SK-N-SH (cell line): ENCODE measurements around the gene LAPTM5. TPM values are rescaled to one million over a fixed set of nuclear protein-coding genes. Genes with fewer than 3 reads are reported as not detected.
A peak's percentile ranks its signal among the peaks of the same experiment; 100 is the strongest.
"Not testable (repeated sequence)": the region's sequence is repeated elsewhere in the genome, so short reads cannot be mapped to it uniquely, and the experiment has no call there.

Experiments used
- CTCF ChIA-PET: fragments of 300-600, 350-600 bp; formaldehyde crosslinking; extraction: SDS; loops from one replicate; lab custom pipeline; 2021; lab: Yijun Ruan, JAX
- POLR2A ChIA-PET: fragments of 350-600 bp; sonication (Branson Sonifier 250); formaldehyde crosslinking; extraction: SDS; loops from one replicate; lab custom pipeline; 2020; ENCODE audit warnings: antibody characterized with exemption, inconsistent platforms; lab: Yijun Ruan, JAX
- DNase-seq: peaks from one replicate; pipeline ENCODE4 v3.0.0; 2012
- H2AFZ ChIP-seq: fragments of 200-600 bp; sonication (generic); 2 replicates; pipeline ENCODE4 v1.8.1; 2016; ENCODE audit warnings: antibody characterized with exemption, mild to moderate bottlenecking, low read depth
- H3F3A ChIP-seq: fragments of 200-600 bp; sonication (generic); replicated peaks from 2 replicates; pipeline ENCODE3; 2016; ENCODE audit warnings: antibody characterized with exemption, mild to moderate bottlenecking; ENCODE audit not compliant: insufficient read depth
- H3K27ac ChIP-seq, 2 experiments: fragments of 200-500 bp in 1 of 2; fragments of 200-600 bp in 1 of 2; sonication (Bioruptor generic) in 1 of 2; sonication (generic), shearing (Covaris generic) in 1 of 2; 2 replicates each; pipeline versions ENCODE4 v1.5.1 to v1.6.1; 2014 to 2016; ENCODE audit warnings: low read depth in 2 of 2, inconsistent platforms in 1 of 2, low read length in 1 of 2, mild to moderate bottlenecking in 1 of 2, mixed read lengths in 1 of 2
- H3K27me3 ChIP-seq: fragments of 200-600 bp; sonication (generic), shearing (Covaris generic); 2 replicates; pipeline ENCODE4 v1.6.1; 2016; ENCODE audit warnings: mixed run types; ENCODE audit not compliant: insufficient read depth
- H3K36me3 ChIP-seq, 2 experiments: fragments of 200-500 bp in 1 of 2; fragments of 200-600 bp in 1 of 2; sonication (Bioruptor generic) in 1 of 2; sonication (generic) in 1 of 2; replicated peaks in 1 of 2; 2 replicates each; pipeline versions ENCODE3 to v1.5.1; 2014 to 2016; ENCODE audit warnings: low read length in 1 of 2, mild to moderate bottlenecking in 1 of 2; ENCODE audit not compliant: insufficient read depth in 2 of 2, control insufficient read depth in 1 of 2
- H3K4me1 ChIP-seq, 2 experiments: fragments of 200-500 bp in 1 of 2; fragments of 200-600 bp in 1 of 2; sonication (Bioruptor generic) in 1 of 2; sonication (generic), shearing (Covaris generic) in 1 of 2; 2 replicates each; pipeline versions ENCODE4 v1.5.1 to v1.6.1; 2014 to 2016; ENCODE audit warnings: low read depth in 1 of 2, low read length in 1 of 2, mixed run types in 1 of 2; ENCODE audit not compliant: insufficient read depth in 2 of 2, control insufficient read depth in 1 of 2
- H3K4me2 ChIP-seq: fragments of 200-600 bp; sonication (generic), shearing (Covaris generic); 2 replicates; pipeline ENCODE4 v1.6.1; 2017; ENCODE audit warnings: mixed run types
- H3K4me3 ChIP-seq, 2 experiments: fragments of 200-500 bp in 1 of 2; fragments of 200-600 bp in 1 of 2; sonication (Bioruptor generic) in 1 of 2; sonication (generic), shearing (Covaris generic) in 1 of 2; 2 replicates each; pipeline versions ENCODE4 v1.5.1 to v1.8.1; 2014 to 2016; ENCODE audit warnings: low read depth in 2 of 2, inconsistent platforms in 1 of 2, low read length in 1 of 2, mild to moderate bottlenecking in 1 of 2, mixed read lengths in 1 of 2, moderate library complexity in 1 of 2
- H3K79me2 ChIP-seq: fragments of 200-600 bp; sonication (generic); 2 replicates; pipeline ENCODE4 v1.8.1; 2017; ENCODE audit warnings: mild to moderate bottlenecking; ENCODE audit not compliant: insufficient read depth
- H3K9ac ChIP-seq: fragments of 200-600 bp; sonication (generic); 2 replicates; pipeline ENCODE4 v1.6.1; 2017; ENCODE audit warnings: mixed run types
- H3K9me2 ChIP-seq: fragments of 200-600 bp; sonication (generic); 2 replicates; pipeline ENCODE4 v1.6.1; 2017; ENCODE audit warnings: mixed run types
- H3K9me3 ChIP-seq: fragments of 200-600 bp; sonication (generic); 2 replicates; pipeline ENCODE4 v1.6.1; 2017; ENCODE audit warnings: mixed run types, mild to moderate bottlenecking, moderate library complexity
- H4K20me1 ChIP-seq: fragments of 200-600 bp; sonication (generic); 2 replicates; pipeline ENCODE4 v1.6.1; 2017; ENCODE audit warnings: mild to moderate bottlenecking, mixed run types; ENCODE audit not compliant: insufficient read depth
- ELF1 ChIP-seq: IDR thresholded peaks from 2 replicates; pipeline ENCODE4 v1.4.0; 2012
- EP300 ChIP-seq, 2 experiments: IDR thresholded peaks; 2 replicates each; pipeline versions ENCODE4 v1.4.0 to v1.6.1; 2012; ENCODE audit warnings: borderline replicate concordance in 1 of 2, low read depth in 1 of 2, low read length in 1 of 2
- FOSL2 ChIP-seq: IDR thresholded peaks from 2 replicates; pipeline ENCODE4 v1.4.0; 2012; ENCODE audit warnings: low read depth, mild to moderate bottlenecking, moderate library complexity, borderline replicate concordance
- FOXJ3 ChIP-seq: sonication (generic); formaldehyde crosslinking; IDR thresholded peaks from 2 replicates; pipeline ENCODE4 v1.5.1; 2020; ENCODE audit warnings: mild to moderate bottlenecking, missing genetic modification reagents
- GABPA ChIP-seq: IDR thresholded peaks from 2 replicates; pipeline ENCODE4 v1.4.0; 2012; ENCODE audit warnings: low read depth, mild to moderate bottlenecking
- GATA2 ChIP-seq: sonication (generic); formaldehyde crosslinking; IDR thresholded peaks from 2 replicates; pipeline ENCODE4 v1.5.0; 2020; ENCODE audit warnings: mild to moderate bottlenecking, missing genetic modification reagents
- POLR2AphosphoS5 ChIP-seq: IDR thresholded peaks from 2 replicates; pipeline ENCODE4 v1.6.1; 2012; ENCODE audit warnings: low read depth, low read length
- RAD21 ChIP-seq: IDR thresholded peaks from 2 replicates; pipeline ENCODE4 v1.6.1; 2012; ENCODE audit warnings: mild to moderate bottlenecking, low read length
- RCOR1 ChIP-seq: fragments of 150-350 bp; IDR thresholded peaks from 2 replicates; pipeline ENCODE4 v1.6.1; 2017; ENCODE audit warnings: antibody characterized with exemption, low read length
- SIN3A ChIP-seq: IDR thresholded peaks from 2 replicates; pipeline ENCODE4 v1.6.1; 2012; ENCODE audit warnings: low read depth, mild to moderate bottlenecking, low read length, moderate library complexity, borderline replicate concordance
- SMC3 ChIP-seq: IDR thresholded peaks from 2 replicates; pipeline ENCODE4 v1.6.1; 2012; ENCODE audit warnings: low read depth, low read length, improper control_type of control experiment
- TCF12 ChIP-seq: IDR thresholded peaks from 2 replicates; pipeline ENCODE4 v1.4.0; 2012
- YY1 ChIP-seq: IDR thresholded peaks from 2 replicates; pipeline ENCODE4 v1.4.0; 2012; ENCODE audit warnings: low read depth, mild to moderate bottlenecking
- WGBS: methylation state at CpG from one replicate; pipeline ENCODE4 v1.1.6; 2017; ENCODE audit warnings: low lambda C conversion rate; 5-methylcytosine and 5-hydroxymethylcytosine counted together
- polyA plus RNA-seq, 3 experiments: library from polyadenylated mRNA; depleted of rRNA; stranded (reverse); fragments of >200 nt; gene quantifications; 2 replicates each; pipeline ENCODE4 v1.2.3, GENCODE V29; 2012
- TF ChIP-seq, protein P1 (sequence below): fragments of 150-350 bp; IDR thresholded peaks from 2 replicates; pipeline ENCODE4 v1.6.1; 2016; ENCODE audit warnings: mild to moderate bottlenecking, low read depth, low read length
- TF ChIP-seq, protein P2 (sequence below): IDR thresholded peaks from 2 replicates; pipeline ENCODE4 v1.4.0; 2012; ENCODE audit warnings: low read depth
- TF ChIP-seq, protein P3 (sequence below): IDR thresholded peaks from 2 replicates; pipeline ENCODE4 v1.6.1; 2012; ENCODE audit warnings: mild to moderate bottlenecking, low read depth, low read length, moderate library complexity
- TF ChIP-seq, protein P4 (sequence below): fragments of 200-600 bp; sonication (generic); IDR thresholded peaks from 2 replicates; pipeline ENCODE4 v1.6.1; 2017; ENCODE audit warnings: antibody characterized with exemption, mild to moderate bottlenecking, moderate library complexity

The LAPTM5 gene
- polyA plus RNA-seq, 1 of the 3 experiments (the other 2 are of a cell fraction): 1.1 TPM

DNA sequence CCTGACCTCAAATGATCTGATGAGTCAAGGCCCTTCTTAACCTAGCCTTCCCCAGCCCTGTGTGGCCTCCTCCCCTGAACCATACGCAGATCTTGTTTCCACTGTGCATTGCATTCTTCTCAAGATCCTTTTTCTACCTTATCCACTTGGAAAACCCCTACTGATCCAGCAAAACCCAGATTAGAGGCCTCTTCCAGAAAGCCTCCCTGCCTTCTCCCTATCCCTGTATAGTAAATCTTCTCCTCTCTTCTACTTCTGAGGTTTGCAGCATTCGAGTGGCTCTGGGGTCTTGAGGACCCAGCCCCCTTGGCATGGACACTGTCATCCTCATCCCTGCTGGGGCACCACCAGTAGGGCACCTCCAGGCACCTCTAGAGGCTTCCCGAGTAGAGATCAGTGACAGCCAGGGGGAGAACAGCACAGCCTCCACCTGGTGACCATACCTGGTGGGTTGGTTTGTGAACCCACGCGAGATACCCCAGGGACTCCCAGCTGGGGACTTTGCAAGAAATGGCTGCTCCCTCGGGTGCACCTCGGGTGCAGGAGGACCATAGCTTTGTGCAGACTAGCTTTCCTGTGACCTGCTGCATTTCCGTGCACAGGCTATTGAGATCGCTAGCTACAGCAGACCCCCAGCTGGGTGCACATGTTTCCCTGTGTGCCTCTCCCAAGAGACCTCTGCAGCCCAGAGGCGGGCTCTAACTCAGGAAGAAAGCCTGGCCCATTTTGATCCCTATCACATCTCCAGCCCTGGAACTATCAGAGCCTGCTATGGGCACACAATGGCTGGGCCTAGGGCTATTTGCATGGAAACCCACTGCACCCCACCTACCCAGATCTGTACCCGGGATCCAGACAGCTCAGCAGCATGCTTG is 68.4 kb downstream of the LAPTM5 start:
- H4K20me1 ChIP-seq: no peaks in the 10 kb centered on the region
- DNase-seq: peak; percentile 69
- ChIA-PET CTCF (interaction anchor here (0.9 to 4.5 kb wide), 6 partner anchors 8 to 1453 kb away, joined by 3 to 16 read pairs (median 4); partner anchors contain the start of gene PTPRU), POLR2A (no interaction called here)
- peaks cover 5% of the 10 kb centered on the region; the same call in 1 of the 2 replicates for H3K27me3 ChIP-seq
- TF ChIP-seq, protein P1, sequence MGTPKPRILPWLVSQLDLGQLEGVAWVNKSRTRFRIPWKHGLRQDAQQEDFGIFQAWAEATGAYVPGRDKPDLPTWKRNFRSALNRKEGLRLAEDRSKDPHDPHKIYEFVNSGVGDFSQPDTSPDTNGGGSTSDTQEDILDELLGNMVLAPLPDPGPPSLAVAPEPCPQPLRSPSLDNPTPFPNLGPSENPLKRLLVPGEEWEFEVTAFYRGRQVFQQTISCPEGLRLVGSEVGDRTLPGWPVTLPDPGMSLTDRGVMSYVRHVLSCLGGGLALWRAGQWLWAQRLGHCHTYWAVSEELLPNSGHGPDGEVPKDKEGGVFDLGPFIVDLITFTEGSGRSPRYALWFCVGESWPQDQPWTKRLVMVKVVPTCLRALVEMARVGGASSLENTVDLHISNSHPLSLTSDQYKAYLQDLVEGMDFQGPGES: no peak
- TF ChIP-seq, protein P2, sequence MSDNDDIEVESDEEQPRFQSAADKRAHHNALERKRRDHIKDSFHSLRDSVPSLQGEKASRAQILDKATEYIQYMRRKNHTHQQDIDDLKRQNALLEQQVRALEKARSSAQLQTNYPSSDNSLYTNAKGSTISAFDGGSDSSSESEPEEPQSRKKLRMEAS: no peak
- TF ChIP-seq SMC3 (no peak), TCF12 (no peak), RAD21 (no peak), GABPA (no peak), YY1 (no peak), RCOR1 (no peak), ELF1 (no peak), EP300 (IDR thresholded peaks at IDR 0.05; ENCODE audit: borderline replicate concordance in 1 of 2, low read depth in 1 of 2, low read length in 1 of 2) (0 out of 4 replicates have a peak, but pooled peaks of 1 of the 2 experiments have one; percentile 17), FOSL2 (no peak), FOXJ3 (no peak), SIN3A (no peak), POLR2AphosphoS5 (no peak), GATA2 (peak; percentile 81)
- TF ChIP-seq, protein P3, sequence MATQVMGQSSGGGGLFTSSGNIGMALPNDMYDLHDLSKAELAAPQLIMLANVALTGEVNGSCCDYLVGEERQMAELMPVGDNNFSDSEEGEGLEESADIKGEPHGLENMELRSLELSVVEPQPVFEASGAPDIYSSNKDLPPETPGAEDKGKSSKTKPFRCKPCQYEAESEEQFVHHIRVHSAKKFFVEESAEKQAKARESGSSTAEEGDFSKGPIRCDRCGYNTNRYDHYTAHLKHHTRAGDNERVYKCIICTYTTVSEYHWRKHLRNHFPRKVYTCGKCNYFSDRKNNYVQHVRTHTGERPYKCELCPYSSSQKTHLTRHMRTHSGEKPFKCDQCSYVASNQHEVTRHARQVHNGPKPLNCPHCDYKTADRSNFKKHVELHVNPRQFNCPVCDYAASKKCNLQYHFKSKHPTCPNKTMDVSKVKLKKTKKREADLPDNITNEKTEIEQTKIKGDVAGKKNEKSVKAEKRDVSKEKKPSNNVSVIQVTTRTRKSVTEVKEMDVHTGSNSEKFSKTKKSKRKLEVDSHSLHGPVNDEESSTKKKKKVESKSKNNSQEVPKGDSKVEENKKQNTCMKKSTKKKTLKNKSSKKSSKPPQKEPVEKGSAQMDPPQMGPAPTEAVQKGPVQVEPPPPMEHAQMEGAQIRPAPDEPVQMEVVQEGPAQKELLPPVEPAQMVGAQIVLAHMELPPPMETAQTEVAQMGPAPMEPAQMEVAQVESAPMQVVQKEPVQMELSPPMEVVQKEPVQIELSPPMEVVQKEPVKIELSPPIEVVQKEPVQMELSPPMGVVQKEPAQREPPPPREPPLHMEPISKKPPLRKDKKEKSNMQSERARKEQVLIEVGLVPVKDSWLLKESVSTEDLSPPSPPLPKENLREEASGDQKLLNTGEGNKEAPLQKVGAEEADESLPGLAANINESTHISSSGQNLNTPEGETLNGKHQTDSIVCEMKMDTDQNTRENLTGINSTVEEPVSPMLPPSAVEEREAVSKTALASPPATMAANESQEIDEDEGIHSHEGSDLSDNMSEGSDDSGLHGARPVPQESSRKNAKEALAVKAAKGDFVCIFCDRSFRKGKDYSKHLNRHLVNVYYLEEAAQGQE: no peak
- TF ChIP-seq, protein P4, sequence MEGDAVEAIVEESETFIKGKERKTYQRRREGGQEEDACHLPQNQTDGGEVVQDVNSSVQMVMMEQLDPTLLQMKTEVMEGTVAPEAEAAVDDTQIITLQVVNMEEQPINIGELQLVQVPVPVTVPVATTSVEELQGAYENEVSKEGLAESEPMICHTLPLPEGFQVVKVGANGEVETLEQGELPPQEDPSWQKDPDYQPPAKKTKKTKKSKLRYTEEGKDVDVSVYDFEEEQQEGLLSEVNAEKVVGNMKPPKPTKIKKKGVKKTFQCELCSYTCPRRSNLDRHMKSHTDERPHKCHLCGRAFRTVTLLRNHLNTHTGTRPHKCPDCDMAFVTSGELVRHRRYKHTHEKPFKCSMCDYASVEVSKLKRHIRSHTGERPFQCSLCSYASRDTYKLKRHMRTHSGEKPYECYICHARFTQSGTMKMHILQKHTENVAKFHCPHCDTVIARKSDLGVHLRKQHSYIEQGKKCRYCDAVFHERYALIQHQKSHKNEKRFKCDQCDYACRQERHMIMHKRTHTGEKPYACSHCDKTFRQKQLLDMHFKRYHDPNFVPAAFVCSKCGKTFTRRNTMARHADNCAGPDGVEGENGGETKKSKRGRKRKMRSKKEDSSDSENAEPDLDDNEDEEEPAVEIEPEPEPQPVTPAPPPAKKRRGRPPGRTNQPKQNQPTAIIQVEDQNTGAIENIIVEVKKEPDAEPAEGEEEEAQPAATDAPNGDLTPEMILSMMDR: no peak
- peaks cover 0 to 34% of the 10 kb centered on the region in 2 experiments; a peak in 2 of 4 replicates for H3K4me1 ChIP-seq
- no peaks in the 10 kb centered on the region for H3K9me3 ChIP-seq
- no peaks in the 10 kb centered on the region for H3K36me3 ChIP-seq
- no peaks in the 10 kb centered on the region for H3K9me2 ChIP-seq
- WGBS: 44% methylated on average over 7 of the region's 11 CpGs
- no peaks in the 10 kb centered on the region for H3K79me2 ChIP-seq
- no peak overlapping the region for H2AFZ ChIP-seq
- H3K9ac ChIP-seq: no peak overlapping the region
- H3K4me3 ChIP-seq: no peak overlapping the region
- no peak overlapping the region for H3K4me2 ChIP-seq
- no peaks in the 10 kb centered on the region for H3F3A ChIP-seq
- H3K27ac ChIP-seq: peak overlapping the region in 1 of 2 experiments; percentile 64; a peak in 2 of 4 replicates

DNA sequence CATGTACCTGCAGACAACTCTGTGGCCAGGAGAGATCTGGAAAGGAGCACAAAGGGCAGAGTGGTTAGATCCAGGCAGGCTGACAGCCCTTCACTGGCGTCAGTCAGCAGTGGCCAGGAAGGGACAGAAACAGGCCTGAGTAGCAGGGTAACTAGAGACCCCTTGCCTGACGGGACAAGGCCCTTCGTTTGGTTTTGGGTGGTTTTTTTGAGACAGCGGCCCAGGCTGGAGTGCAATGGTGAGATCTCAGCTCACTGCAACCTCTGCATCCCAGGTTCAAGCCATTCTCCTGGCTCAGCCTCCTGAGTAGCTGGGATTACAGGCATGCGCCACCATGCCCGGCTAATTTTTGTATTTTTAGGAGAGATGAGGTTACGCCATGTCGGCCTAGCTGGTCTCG is 69.1 kb downstream of the LAPTM5 start:
- H3K4me2 ChIP-seq, H4K20me1 ChIP-seq, H3F3A ChIP-seq, H3K4me3 ChIP-seq, DNase-seq, H3K9me2 ChIP-seq, H3K79me2 ChIP-seq, H2AFZ ChIP-seq, H3K27me3 ChIP-seq, H3K9me3 ChIP-seq, H3K36me3 ChIP-seq, H3K9ac ChIP-seq, H3K27ac ChIP-seq, POLR2A ChIA-PET: not testable (repeated sequence)
- peaks cover 0 to 34% of the 10 kb centered on the region in 2 experiments; a peak in 2 of 4 replicates for H3K4me1 ChIP-seq
- WGBS: 52% methylated on average over 9 of the region's 9 CpGs
- CTCF ChIA-PET: interaction anchor here (4.5 kb wide), 1 partner anchor 19 kb away, joined by 16 read pairs; no protein-coding TSS in a partner anchor
